ENCODE data around the gene SNX1.
"Not testable (repeated sequence)": the region's sequence is repeated elsewhere in the genome, so short reads cannot be mapped to it uniquely, and the experiment has no call there.

The SNX1 gene, protein sequence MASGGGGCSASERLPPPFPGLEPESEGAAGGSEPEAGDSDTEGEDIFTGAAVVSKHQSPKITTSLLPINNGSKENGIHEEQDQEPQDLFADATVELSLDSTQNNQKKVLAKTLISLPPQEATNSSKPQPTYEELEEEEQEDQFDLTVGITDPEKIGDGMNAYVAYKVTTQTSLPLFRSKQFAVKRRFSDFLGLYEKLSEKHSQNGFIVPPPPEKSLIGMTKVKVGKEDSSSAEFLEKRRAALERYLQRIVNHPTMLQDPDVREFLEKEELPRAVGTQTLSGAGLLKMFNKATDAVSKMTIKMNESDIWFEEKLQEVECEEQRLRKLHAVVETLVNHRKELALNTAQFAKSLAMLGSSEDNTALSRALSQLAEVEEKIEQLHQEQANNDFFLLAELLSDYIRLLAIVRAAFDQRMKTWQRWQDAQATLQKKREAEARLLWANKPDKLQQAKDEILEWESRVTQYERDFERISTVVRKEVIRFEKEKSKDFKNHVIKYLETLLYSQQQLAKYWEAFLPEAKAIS

DNA sequence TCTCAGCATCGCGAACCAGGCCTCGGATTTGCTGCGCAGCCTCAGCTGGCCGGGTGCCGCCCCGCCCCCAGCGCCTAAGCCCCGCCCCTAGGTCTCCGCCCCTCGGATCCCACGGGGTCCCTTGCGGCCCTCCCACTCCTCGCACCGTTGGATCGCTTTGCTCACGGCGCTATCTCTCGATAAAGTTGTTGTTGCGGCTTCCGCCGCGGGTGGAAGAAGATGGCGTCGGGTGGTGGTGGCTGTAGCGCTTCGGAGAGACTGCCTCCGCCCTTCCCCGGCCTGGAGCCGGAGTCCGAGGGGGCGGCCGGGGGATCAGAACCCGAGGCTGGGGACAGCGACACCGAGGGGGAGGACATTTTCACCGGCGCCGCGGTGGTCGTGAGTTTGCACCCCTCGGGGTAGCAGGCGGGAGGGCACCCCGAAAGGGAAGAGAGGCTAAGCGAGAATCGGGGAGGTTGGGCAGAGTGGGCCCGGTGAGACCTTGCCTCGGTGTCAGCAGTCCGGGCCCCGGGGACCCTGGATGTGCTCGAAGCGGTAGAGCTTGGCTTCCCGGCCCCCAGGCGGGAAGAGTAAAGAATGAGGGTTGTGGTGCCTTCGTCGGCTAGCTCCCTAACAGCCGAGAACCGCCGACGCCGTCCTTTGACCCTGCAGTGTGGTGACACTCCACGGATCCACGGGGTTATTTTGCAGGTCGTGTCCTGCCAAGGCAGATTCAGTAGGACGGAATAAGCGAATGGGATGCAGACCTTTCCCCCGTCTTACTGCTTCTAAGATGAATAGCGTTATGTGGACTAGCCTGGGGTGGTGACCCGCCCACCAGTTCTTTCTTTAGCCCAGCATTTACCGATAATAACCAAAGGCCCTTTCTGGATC, at the start of gene SNX1:
SNX1 (plus strand) TSS at position 188 of the 873 bp plus-strand sequence; CDS start at position 220, 32 bp downstream.
- peak; percentile 98 for DNase-seq

DNA sequence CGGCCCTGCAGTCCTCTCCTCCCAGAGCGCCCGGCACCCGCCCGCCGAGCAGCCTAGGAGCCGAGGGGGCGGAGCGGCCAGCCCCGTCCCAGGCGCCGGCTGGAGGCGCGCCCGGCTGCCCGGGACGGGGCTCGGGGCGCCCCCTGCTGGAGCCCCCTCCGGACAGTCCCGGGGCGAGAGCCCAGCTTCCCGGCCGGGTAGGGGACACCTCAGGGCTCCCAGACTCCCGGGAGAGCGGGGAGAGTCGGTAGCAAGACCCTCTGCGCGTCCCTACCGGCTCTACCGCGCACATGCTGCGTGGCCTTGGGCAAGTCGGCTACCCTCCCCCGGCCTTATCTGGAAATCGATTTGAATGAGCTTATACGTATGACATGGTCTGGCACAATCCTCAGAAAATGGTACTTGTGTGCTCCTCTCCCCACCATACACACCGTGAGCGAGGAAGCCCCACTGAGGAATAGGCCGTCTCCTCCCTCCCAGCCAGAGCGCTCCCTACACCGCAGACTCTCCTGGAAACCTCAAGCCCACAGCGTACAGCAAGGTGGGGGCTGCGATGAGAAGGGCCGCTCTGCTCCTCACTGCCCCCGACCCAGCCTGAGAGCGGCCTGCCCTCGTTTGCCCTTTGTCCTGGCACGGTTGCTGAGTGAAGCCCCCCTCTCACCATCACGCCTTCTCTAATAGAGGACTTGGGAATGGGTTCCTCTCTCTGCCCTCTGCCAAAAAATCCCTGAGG, 49.2 kb upstream of the SNX1 start, which contains the start of gene DAPK2:
DAPK2 (minus strand) TSS at position 65 of the 733 bp plus-strand sequence. CDS start 6,224 bp downstream, outside the sequence.
- peak; percentile 79 for DNase-seq

DNA sequence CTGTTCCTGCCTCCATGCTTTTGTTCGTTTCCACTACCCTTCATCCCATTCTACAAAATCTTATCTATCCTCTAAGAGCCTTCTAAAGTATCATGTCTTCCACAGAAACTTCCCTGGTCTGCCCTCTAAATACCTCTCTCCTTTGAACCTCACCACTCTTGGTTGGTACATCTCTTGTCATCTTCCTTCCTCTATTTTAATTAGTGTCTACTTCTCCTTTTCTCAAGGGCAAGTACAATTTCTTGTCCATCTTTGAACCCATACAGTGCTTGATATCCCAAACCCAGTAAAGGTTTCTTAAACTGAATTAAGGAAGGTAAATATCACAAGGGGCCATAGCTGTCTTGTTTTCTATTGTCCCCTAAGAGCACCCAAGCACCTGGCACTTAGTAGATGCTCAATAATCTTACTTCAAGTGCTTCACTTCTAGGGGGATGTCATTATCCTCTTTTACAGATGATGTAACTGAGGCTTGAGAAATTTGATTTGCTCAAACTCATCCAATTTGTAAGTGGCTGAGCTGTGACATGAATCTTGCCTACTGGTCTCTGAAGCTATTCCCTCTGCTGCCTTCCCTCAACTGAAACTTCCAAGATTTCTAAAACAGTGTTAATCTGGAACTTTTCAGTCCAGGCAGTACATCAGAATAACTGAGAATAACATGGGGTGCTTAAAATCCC, 46.9 kb upstream of the SNX1 start:
- no peak for DNase-seq

DNA sequence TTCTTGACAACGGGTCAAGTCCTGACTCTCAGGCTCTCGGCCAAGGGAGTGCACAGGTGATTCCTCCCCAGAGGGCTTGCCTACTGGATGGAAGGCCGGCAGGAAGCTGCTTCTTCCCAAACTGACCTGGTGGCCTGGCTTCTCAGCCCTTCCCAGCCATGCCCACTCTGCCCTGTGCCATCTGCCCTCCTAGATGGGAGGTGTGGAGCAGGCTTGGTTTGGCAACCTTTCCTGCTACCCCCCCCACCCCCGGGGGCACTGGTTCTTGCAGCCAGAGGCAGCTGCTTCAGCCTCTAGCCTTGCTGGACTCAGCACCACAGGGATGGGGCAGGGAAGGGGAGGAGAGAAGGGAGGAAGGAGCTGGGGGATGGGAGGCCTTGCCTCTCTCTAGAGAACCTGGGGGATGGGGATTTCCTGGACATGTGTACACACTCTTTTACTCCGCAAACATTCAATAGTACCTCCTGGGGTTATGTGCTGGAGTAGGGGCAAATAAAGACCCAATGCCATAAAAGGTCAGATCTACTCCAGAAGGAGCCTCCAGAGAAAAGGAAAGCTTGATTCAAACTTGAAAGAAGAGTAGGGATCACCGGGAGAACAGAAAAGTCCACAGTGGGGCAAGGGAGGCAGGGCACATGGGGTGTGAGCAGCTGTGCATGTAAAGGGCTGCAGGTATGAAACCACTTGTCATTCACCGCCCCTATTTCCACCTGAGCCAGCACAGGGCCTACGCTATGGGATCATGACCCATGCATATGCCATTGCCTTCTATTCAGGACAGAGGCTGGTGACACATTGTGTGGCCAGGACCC, 45.3 kb upstream of the SNX1 start:
- DNase-seq, result peak; percentile 99

DNA sequence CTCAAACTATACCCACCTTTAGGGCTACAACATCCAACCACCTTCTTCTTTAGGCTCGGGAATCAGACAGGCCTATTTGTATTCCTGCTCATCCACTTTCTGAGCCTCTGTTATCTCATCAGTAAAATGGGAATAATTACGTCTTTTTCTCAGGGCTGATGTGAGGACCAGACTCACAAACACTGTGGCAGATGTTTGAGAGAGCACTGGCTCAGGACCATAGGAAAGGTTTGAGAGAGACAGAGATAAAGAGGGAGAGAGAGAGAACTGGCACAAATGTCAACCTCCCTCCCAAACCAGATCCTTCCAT, 44.7 kb upstream of the SNX1 start:
- DNase-seq, result no peak

DNA sequence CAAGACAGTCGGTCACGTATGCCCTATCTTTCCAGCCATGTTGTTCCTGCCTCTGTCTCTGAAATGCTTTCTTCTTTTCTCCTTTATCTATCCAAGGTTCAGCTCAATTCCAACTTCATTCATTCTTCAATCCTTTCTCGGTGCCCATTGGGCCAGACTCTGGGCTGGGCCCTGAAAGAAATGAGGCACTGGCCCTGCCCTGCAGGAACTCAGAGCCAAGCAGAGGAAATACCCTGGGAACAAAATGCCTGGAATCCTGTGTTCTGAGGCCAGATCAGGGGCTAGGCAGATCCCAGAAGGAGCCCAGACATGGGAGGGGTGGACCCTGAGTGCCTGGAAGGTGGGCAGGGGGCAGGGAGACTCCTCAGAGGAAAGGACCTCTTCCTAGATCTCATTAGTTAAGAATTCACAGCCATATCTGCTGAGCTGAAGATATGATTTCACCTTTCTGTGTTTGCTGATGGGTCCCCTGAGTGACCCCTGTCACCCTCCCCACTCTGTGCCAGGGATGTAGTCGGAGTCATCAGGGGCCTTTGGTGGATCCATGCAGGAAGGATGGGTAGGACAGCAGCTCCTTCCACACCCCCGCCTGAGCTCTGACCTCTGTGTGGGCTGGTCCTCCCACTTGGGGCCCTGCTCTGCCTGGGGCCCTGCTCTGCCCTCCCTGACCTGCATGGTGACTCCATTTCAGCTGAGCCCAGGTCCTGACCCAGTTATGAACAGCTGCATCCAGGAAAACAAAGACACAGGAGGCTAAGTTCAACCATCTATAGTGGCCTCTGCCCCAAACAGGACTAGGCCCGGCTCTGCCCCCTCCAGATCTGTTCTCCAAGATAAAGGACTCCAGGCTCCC, 44.1 kb upstream of the SNX1 start:
- DNase-seq, result no peak

DNA sequence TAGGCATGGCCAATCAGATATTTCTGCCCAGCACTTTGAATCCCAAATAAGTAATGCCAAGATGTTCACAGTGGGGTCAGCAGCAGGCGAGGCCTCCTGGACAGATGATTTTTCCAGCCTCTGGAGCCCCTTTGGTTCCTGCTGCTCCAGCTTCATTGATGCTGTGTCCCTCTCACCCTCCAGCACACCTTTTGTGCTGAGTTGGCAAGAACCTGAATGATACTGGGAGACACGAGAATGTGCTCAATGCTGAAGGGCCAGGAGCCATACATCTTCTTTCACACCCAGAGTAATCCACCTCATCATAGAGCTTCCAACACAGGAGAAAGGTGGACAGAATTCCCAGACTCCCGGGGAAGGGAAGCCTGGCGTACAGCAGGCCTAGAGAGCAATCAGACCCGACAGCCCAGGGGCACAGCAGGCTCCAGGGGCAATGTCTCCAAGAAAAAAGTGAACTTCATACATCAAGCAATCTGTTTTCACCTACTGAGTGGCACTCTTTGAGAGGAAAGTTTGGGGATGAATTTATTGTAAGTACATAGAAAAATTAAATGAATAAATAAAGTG, 42.8 kb upstream of the SNX1 start:
- no peak for DNase-seq

DNA sequence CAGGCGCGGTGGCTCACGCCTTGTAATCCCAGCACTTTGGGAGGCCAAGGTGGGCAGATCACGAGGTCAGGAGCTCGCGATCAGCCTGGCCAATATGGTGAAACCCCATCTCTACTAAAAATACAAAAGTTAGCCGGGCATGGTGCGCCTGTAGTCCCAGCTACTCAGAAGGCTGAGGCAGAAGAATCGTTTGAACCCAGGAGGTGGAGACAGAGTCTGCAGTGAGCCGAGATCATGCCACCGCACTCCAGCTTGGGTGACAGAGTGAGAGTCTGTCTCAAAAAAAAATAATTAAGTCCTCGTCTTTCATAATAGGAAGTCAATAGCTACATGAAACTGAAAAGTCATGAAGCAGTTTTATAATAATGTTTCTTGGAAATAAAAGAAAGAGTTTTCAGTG, 42.1 kb upstream of the SNX1 start:
- not testable (repeated sequence) for DNase-seq

DNA sequence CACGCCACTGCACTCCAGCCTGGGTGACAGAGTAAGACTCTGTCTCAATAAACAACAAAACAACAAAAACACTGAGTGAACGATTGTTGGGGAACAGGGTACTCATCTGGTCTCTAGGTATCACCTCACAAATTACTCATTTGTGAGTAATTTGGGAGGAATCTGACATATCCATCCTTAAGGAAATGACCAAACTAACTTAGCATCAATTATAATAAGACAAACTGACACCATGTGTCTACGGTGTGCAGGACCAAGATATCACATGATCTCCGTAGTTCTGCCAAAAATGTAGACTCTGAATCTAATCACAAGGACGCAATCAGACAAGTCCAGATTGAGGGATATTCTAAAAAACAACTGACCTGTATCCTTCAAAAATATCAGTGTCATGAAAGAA, 37.5 kb upstream of the SNX1 start:
- DNase-seq, result no peak

DNA sequence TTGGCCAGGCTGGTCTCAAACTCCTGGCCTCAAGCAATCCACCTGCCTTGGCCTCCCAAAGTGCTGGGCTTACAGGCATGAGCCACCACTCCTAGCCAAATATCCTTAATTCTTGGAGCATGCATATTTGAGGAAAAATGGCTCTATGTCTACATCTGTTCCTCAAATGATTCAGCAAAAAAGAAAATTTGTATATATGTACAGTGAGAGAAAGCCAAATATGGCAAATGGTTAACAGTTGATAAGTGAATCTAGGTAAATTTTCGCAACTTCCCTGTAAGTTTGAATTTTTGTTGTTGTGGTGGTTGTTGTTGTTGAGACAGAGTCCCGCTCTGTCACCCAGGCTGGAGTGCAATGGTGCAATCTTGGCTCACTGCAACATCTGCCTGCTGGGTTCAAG, 36.7 kb upstream of the SNX1 start:
- DNase-seq, result not testable (repeated sequence)

DNA sequence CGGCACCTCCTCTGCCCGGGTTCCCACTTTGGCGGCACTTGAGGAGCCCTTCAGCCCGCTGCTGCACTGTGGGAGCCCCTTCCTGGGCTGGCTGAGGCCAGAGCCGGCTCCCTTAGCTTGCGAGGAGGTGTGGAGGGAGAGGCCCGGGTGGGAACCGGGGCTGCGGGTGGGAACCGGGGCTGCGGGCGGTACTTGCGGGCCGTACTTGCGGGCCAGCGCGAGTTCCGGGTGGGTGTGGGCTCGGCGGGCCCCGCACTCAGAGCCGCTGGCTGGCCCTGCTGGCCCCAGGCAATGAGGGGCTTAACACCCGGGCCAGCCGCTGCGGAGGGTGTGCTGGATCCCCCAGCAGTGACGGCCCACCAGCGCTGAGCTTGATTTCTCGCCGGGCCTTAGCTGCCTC, 35.1 kb upstream of the SNX1 start:
- DNase-seq, result no peak

DNA sequence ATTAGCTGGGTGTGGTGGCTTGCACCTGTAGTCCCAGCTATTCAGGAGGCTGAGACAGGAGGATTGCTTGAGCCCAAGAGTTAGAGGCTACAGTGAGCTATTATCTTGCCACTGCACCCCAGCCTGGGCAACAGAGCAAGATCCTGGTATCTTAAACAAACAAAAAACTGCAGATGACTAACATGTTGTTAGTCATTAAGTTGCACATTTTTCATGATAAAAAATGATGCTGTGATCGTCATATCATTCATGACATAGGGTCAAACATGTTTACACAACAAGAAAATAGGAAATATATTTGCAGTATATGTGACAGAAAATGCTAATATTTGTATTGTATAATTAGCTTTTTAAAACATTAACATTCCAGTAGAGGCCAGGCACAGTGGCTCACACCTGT, 29.3 kb upstream of the SNX1 start:
- no peak for DNase-seq

DNA sequence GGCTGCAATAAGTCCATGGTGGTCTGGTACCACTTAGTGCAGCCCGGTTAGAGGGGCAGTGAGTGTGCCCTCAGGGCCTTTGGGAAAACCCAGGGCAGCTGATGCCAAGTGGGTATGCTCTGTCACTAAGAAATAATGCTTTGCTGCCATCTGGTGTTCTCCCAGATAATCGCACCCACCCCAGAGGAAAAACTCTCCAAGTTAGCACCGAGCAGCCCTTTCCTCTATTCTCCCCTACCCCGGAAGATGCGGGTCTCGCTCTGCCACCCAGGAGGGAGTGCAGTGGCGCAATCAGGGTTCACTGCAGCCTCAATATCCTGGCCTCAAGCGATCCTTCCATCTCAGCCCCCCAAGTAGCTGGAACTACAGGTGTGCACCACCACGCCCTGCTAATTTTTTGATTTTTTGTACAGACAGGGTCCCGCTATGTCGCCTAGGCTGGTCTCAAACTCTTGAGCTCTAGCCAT, 28.2 kb upstream of the SNX1 start:
- peak; percentile 85 for DNase-seq

DNA sequence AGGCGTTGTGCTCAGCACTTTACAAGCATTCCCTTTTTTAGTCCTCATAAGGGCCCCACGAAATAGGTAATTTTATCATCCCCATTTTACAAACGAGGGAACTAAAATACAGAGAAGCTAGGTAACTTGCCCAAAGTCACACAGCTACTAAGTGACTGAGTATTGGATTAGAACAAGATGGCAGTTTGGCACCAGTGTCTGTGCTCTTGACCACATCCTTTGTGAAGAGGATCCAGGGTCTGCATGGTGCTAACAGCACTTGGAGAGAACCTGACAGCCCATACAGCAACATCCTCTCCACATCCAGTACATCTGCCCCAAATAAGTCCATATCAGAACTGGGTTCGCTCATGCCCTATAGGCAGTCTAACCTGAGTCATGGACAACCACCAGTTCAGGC, 27.6 kb upstream of the SNX1 start:
- no peak for DNase-seq

DNA sequence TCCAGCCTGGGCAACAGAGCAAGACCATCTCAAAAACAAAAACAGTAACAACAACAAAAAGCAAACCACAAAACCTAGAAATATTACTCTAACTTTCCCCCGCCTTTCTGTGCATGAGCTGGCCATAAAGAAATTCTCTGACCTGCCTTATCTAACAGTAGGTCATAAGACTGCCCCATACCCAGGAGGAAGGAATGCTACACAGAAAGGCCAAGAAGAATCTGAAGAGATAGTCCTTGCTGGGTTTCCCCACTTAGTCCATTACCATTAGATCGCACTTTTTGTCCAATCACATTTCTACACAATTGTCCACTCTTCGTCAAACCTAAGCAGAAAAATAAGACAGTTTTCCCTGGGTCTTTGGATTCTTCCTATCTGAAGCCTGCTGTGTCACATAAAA, 25.7 kb upstream of the SNX1 start:
- DNase-seq, result no peak

DNA sequence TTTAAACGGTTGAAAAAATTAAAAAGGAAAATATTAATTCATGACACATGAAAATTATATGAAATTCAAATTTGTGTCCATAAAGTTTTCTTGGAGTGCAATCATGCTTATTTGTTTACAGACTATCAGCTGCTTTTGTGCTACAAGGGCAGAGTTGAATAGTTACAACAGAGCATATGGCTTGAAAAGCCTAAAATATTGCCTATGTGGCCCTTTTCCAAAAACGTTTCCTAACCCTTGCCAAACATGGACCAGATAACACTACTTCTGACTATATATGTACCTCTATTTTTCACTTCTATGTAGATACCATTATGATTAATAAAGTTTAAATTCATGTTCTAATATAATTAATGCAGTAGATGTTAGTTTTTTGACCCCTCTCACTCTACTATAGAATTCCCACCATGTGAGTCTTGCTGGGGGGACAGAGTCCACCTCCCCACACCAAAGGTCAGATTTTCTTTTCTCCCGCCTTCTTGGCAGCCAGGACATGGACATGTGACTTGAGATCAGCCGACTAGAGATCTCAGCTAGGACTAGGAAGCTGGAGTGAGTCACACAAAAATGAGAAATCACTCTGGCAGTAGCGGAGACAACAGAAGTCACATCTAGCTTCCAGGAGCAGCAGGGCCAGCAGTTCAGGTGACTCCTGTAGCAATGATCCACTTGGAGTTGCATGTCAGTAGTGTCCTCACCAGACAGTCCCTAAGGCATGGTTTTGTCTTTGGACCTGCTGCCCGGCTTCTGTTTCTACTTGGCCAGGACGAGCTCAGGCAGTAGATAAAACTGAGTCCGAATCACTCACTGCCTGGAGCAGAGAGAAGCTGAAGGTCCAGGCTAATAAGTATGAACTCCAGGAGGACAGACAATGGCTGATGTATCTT, 24.6 kb upstream of the SNX1 start:
- no peak for DNase-seq

DNA sequence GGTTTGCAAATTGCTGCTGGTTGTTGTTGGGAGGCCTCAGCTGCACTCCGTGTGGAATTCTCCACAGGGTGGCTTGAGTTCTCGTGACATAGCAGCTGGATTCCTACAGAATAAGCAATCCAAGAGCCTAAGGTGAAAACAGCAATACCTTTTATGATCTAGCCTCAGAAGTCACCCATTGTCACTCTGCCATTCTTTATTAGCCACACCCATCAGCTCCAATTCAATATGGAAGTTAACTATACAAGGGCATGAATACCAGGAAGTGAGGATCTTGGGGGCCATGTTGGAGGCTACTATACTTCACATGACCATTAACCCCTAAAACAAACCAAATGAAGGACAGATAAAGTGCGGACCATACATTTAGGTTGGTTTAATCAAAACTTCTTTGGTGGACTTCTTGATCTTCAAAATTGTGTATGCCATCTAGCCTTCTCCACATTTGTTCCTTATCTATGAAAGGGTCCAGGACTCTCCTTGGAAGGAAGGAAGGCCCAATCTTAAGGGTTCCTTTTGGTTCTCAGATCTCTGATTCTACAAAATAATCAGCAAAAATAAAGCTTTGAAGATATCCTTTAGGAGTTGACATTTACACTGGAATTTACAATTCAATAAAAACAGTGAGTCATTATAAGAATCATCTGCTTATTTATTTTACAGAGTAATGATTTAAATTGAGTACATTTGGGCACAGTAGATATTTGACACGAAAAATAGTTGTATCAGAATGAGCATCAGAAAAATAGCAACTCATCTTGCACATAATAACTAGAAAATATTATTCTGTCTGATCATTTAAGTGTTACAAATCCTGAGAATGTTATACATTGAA, 23.6 kb upstream of the SNX1 start:
- no peak for DNase-seq

DNA sequence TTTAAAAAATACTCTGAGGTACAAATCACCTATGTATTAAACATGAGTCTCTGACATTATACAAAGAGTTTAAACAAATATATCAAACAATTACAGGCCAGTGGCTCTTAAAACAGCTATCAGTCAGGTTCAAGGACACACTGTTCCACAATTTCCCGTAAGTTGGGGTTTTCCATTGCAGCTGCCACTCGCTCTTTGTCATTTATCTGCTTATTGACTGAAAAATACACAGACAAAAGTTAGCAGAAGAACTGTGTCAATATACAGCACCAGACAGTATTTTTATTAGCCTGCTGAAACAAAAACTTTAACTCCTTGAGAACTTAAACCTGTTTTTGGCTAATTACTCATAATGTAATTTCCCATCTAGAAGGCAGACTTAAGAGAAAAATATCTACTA, 23.0 kb upstream of the SNX1 start:
- no peak for DNase-seq
